Neural cell (in vitro differentiated cells): ENCODE measurements around the gene GRIA3.

ENCODE experiments used
- CTCF ChIP-seq: fragments of 450-650 bp; IDR thresholded peaks from 2 replicates; pipeline ENCODE4 v1.5.1; 2014; ENCODE audit warnings: antibody characterized with exemption, mild to moderate bottlenecking, moderate library complexity; ENCODE audit not compliant: poor library complexity, severe bottlenecking
- EZH2 ChIP-seq: fragments of 200-600, 300-800 bp; shearing (Covaris generic), sonication (generic); IDR thresholded peaks from 2 replicates; pipeline ENCODE4 v1.6.1; 2014; ENCODE audit warnings: antibody characterized with exemption, low read length, borderline replicate concordance, mild to moderate bottlenecking; ENCODE audit not compliant: insufficient read depth, poor library complexity, severe bottlenecking
- POLR2AphosphoS5 ChIP-seq: IDR thresholded peaks from 2 replicates; pipeline ENCODE4 v1.6.1; 2012
- RAD21 ChIP-seq: fragments of 450-650 bp; conservative IDR thresholded peaks from 2 replicates; pipeline ENCODE4 v1.6.1; 2014; ENCODE audit warnings: antibody characterized with exemption, mild to moderate bottlenecking, moderate library complexity
- SMC3 ChIP-seq: fragments of 450-650 bp; conservative IDR thresholded peaks from 2 replicates; pipeline ENCODE4 v1.6.1; 2014; ENCODE audit warnings: antibody characterized with exemption, mild to moderate bottlenecking, moderate library complexity; ENCODE audit not compliant: poor library complexity
- TAF1 ChIP-seq: IDR thresholded peaks from 2 replicates; pipeline ENCODE4 v1.6.1; 2012; ENCODE audit warnings: low read depth

GRCh38 chrX:123322536-123322935, 138.5 kb downstream of the GRIA3 start:
- TF ChIP-seq TAF1 (no peak), POLR2AphosphoS5 (no peak), CTCF (no peak), EZH2 (no peak), SMC3 (no peak), RAD21 (no peak)
